ENCODE results near the gene WFDC8. TPM values are rescaled to one million over a fixed set of nuclear protein-coding genes. Genes with fewer than 3 reads are reported as not detected.
A peak's percentile ranks its signal among the peaks of the same experiment; 100 is the strongest.

WFDC8 gene
- total RNA-seq: not detected

GRCh38 chr20:45579184-45579583 is at the start of gene WFDC8:
WFDC8 (minus strand) TSS chr20:45579284; CDS start chr20:45579247, 37 bp downstream.
- TF ChIP-seq CTCF (IDR thresholded peaks at IDR 0.05): no peak
- no peak for TF ChIP-seq POLR2A (IDR thresholded peaks at IDR 0.05)
- Histone ChIP-seq H3K9me3 (no peaks in the 10 kb centered on the region), H3K4me1 (peaks cover 0 to 4% (median 0%) of the 10 kb centered on the region in 4 donors), H3K27ac (no peak within 1 kb of the TSS), H3K36me3 (no peaks in the 10 kb centered on the region), H3K27me3 (no peaks in the 10 kb centered on the region), H3K4me3 (no peak within 1 kb of the TSS)
- ATAC-seq (ENCODE audit: low FRiP score in 2 of 2) (no peak), DNase-seq (peak in 1 of 2 donors; percentile 2)
- 74 to 81% methylated on average over 4 of the region's 4 CpGs for WGBS, 2 donors

- no peak for DNase-seq
- 53 to 63% methylated on average over 2 of the region's 2 CpGs for WGBS, 2 donors
- H3K9me3 ChIP-seq: no peaks in the 10 kb centered on the region
Measured at GRCh38 chr20:45626540-45626939, 47.5 kb upstream of the WFDC8 start.

GRCh38 chr20:45621593-45621992 is 42.5 kb upstream of the WFDC8 start:
- ATAC-seq (ENCODE audit: low FRiP score in 2 of 2): no peak
- Histone ChIP-seq H3K36me3 (no peaks in the 10 kb centered on the region), H3K4me3 (no peak overlapping the region), H3K4me1 (no peaks in the 10 kb centered on the region), H3K27ac (no peak overlapping the region), H3K9me3 (no peaks in the 10 kb centered on the region), H3K27me3 (no peaks in the 10 kb centered on the region)
- whole genome bisulfite sequencing, 2 donors: 84 to 88% methylated on average over 2 of the region's 2 CpGs
- no peak for DNase-seq
- TF ChIP-seq POLR2A (IDR thresholded peaks at IDR 0.05) (no peak), EP300 (IDR thresholded peaks at IDR 0.05) (no peak)

More at GRCh38 chr20:45626540-45626939, 47.5 kb upstream of the WFDC8 start:
- no peak overlapping the region for H3K27ac ChIP-seq
- ATAC-seq (ENCODE audit: low FRiP score in 2 of 2): no peak
- TF ChIP-seq CTCF (IDR thresholded peaks at IDR 0.05): no peak
- no peak for TF ChIP-seq POLR2AphosphoS5 (IDR thresholded peaks at IDR 0.05)
- no peak for TF ChIP-seq POLR2A (IDR thresholded peaks at IDR 0.05)
- TF ChIP-seq EP300 (IDR thresholded peaks at IDR 0.05): no peak
- no peaks in the 10 kb centered on the region for H3K27me3 ChIP-seq
- H3K4me1 ChIP-seq: no peaks in the 10 kb centered on the region
- H3K36me3 ChIP-seq: no peaks in the 10 kb centered on the region
- no peak overlapping the region for H3K4me3 ChIP-seq

- Histone ChIP-seq H3K36me3 (no peaks in the 10 kb centered on the region), H3K4me3 (no peak overlapping the region), H3K9me3 (no peaks in the 10 kb centered on the region), H3K27ac (no peak overlapping the region), H3K27me3 (no peaks in the 10 kb centered on the region), H3K4me1 (no peaks in the 10 kb centered on the region)
- WGBS, 2 donors: 91 to 93% methylated on average over 2 of the region's 2 CpGs
- ATAC-seq (ENCODE audit: low FRiP score in 2 of 2) (no peak), DNase-seq (no peak)
- no peak for TF ChIP-seq POLR2AphosphoS5 (IDR thresholded peaks at IDR 0.05)
- TF ChIP-seq CTCF (IDR thresholded peaks at IDR 0.05): no peak
- TF ChIP-seq POLR2A (IDR thresholded peaks at IDR 0.05): no peak
- TF ChIP-seq EP300 (IDR thresholded peaks at IDR 0.05): no peak
Measured at GRCh38 chr20:45617591-45617990, 38.5 kb upstream of the WFDC8 start.

GRCh38 chr20:45612314-45612713 is 33.2 kb upstream of the WFDC8 start:
- H3K9me3 ChIP-seq: peaks cover 0 to 3% (median 0%) of the 10 kb centered on the region in 4 donors
- no peaks in the 10 kb centered on the region for H3K36me3 ChIP-seq
- no peaks in the 10 kb centered on the region for H3K27me3 ChIP-seq
- no peaks in the 10 kb centered on the region for H3K4me1 ChIP-seq
- no peak overlapping the region for H3K27ac ChIP-seq
- ATAC-seq (ENCODE audit: low FRiP score in 2 of 2): no peak
- DNase-seq: no peak
- TF ChIP-seq EP300 (IDR thresholded peaks at IDR 0.05) (no peak), POLR2AphosphoS5 (IDR thresholded peaks at IDR 0.05) (no peak), CTCF (IDR thresholded peaks at IDR 0.05) (no peak), POLR2A (IDR thresholded peaks at IDR 0.05) (no peak)
- H3K4me3 ChIP-seq: no peak overlapping the region
